GM18505 (cell line): ENCODE data around the gene CHURC1.
"Not testable (repeated sequence)": the region's sequence is repeated elsewhere in the genome, so short reads cannot be mapped to it uniquely, and the experiment has no call there.

Source experiments
- ATAC-seq: cut with Tn5 transposase; IDR thresholded peaks from one replicate; pipeline ENCODE4 v1.9.1; 2021; ENCODE audit not compliant: unreplicated experiment
- POLR2A ChIP-seq: IDR thresholded peaks from 4 replicates; pipeline ENCODE4 v1.6.1; 2011; ENCODE audit warnings: borderline replicate concordance; ENCODE audit not compliant: insufficient read depth, insufficient read length; ENCODE audit errors: extremely low read depth

The CHURC1 gene

GRCh38 chr14:64880221-64881121 is 33.8 kb upstream of the CHURC1 start:
- no peak for ATAC-seq

GRCh38 chr14:64885559-64885958 is 28.7 kb upstream of the CHURC1 start:
- no peak for TF ChIP-seq POLR2A
- ATAC-seq = no peak

More at GRCh38 chr14:64880221-64881121, 33.8 kb upstream of the CHURC1 start:
- no peak for TF ChIP-seq POLR2A

DNA sequence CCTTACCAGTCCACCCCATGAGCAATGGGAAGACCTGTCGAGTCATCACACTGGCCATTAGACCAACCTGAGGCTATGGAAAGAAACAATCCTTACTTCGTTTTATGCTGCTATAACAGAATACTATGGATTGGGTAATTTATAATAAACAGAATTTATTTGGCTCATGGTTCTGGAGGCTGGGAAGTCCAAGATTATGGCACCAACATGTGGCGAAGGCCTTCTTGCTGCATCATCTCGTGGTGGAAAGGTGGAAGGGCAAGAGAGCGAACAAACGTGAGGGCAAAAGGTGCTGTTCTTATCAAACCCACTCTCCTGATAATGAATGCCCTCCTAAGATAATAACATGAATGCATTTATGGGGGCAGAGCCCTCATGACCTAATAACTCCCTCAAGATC is 24.9 kb upstream of the CHURC1 start:
- no peak for ATAC-seq
- TF ChIP-seq POLR2A = no peak

GRCh38 chr14:64891173-64891838 is 22.9 kb upstream of the CHURC1 start:
- no peak for TF ChIP-seq POLR2A
- ATAC-seq = no peak

- no peak for ATAC-seq
- TF ChIP-seq POLR2A = no peak
These were observed 22.3 kb upstream of the CHURC1 start for GRCh38 chr14:64891839-64892375.

DNA sequence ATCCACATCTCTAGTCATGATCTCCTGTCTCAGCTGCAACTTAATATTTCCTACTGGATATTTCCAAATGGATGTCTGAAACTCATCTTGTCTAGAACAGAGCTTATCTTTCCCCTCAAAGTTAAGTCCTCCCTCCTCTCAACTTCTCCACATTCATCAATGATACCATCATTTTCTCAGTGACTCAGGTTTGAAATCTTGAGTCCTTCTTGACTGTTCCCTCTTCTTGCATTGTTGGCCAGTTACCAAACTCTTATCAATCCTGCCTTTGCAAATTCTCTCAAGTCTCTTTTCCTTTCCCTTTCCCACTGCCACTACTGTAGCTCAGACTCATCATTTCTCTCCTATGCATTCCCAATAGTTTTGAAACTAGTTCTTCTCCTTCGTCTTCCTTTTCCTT is 14.3 kb upstream of the CHURC1 start:
- no peak for ATAC-seq
- no peak for TF ChIP-seq POLR2A

- TF ChIP-seq POLR2A = no peak
- ATAC-seq = no peak
These were observed 8.2 kb upstream of the CHURC1 start for GRCh38 chr14:64906022-64906421.

DNA sequence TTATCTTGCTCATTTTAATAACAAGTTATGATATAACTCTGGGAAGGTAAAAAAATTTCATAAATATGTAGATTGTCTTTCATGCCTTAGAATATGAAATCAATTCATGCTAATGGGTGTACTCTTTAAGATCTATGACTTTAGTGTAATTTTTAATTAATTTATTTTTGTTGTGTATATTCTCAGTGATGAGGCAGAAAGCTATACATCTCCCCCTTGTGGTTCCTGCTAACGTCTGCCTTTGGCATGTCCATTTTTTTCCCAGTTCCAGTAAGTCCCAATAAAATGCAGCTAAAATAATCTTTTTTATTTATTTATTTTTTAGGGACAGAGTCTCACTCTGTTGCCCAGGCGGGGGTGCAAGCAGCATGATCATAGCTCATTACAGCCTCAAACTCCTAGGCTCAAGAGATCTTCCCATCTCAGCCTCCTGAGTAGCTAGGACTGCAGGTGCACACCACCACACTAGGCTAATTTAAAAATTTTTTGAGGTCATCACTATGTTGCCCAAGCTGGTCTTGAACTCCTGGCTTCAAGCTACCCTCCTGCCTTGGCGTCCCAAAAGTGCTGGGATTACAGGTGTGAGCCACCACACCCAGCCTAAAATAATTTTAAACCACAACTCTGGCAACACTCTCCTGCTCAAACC is 3.3 kb upstream of the CHURC1 start:
- ATAC-seq = no peak
- no peak for TF ChIP-seq POLR2A

DNA sequence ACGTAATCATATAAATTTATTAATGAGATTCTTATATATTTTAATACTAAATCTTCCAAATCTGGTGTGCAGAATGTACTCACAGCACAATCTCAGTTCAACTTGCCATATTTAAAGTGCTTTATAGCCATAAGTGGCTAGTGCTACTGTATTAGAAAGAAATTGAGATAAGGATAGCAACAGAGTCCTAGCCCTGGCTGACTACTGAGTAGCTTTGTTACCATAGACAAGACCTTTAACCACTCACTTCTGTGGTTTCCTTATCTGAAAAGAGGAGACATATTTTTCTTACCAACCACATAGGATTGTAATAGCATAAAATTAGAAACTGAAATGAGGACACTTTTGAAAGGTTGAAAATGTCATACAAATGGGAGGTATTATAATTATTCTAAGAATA is 2.0 kb upstream of the CHURC1 start:
- no peak for ATAC-seq
- no peak for TF ChIP-seq POLR2A

DNA sequence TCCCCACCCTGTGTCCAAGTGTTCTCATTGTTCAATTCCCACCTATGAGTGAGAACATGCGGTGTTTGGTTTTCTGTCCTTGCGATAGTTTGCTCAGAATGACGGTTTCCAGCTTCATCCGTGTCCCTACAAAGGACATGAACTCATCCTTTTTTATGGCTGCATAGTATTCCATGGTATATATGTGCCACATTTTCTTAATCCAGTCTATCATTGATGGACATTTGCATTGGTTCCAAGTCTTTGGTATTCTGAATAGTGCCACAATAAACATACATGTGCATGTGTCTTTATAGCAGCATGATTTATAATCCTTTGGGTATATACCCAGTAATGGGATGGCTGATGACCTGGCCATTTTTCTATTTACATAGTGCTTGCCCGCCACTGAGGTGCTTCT is 778 bp upstream of the CHURC1 start:
- not testable (repeated sequence) for ATAC-seq

DNA sequence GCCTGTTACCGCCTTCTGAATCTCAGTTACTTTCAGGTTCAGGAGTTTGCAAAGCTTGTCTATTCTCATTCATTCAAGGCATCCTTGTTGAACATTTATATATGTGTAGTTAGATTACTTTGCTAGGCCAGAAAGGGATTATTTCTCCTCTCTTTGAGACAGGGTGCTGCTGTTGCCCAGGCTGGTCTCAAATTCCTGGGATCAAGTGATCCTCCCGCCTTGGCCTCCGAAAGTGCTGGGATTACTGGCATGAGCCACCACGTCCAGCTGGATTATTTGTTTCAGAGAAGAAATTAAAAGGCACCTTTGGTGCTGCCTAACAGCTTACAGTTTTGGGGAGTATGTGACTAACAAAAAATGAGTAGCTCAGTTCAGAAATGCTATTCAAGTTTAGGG is 772 bp downstream of the CHURC1 start:
- ATAC-seq = no peak
- TF ChIP-seq POLR2A = no peak

DNA sequence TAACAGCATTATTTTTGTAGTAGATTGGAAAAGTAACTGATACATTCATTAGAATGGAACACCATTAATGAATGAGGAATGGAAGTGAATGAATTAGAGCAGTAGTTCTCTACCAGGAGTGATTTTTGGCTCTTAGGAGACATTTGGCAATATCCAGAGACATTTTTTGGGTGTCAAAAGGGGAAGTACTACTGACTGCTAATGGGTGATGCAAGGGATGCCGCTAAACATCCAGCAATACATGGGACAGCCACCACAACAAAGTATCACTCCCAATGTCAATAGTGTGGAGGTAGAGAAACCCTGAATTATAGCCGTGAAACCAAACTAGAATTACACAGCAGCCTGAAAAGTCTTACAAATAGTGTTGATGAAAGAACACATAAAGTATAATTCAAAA is 1.5 kb downstream of the CHURC1 start:
- no peak for ATAC-seq
- TF ChIP-seq POLR2A = no peak

- no peak for TF ChIP-seq POLR2A
- ATAC-seq = no peak
These were observed 4.0 kb downstream of the CHURC1 start for GRCh38 chr14:64918216-64918615.

- no peak for TF ChIP-seq POLR2A
- no peak for ATAC-seq
These were observed 5.0 kb downstream of the CHURC1 start for GRCh38 chr14:64919215-64919614.

GRCh38 chr14:64919618-64920017 is 5.4 kb downstream of the CHURC1 start:
- no peak for ATAC-seq
- TF ChIP-seq POLR2A = no peak
